CD4-positive, alpha-beta memory T cell (primary cell): ENCODE data around the gene TBC1D32. TPM values are rescaled to one million over a fixed set of nuclear protein-coding genes. Genes with fewer than 3 reads are reported as not detected.
"Not testable (repeated sequence)": the region's sequence is repeated elsewhere in the genome, so short reads cannot be mapped to it uniquely, and the experiment has no call there.

Source experiments
- CTCF ChIA-PET: fragments of 350-600 bp; sonication (Branson Sonifier 250); formaldehyde crosslinking; loops from one replicate; lab custom pipeline; 2021; ENCODE audit warnings: inconsistent platforms; ENCODE audit not compliant: partially characterized antibody; lab: Charles Lee
- POLR2A ChIA-PET: fragments of 350-600 bp; sonication (Branson Sonifier 250); formaldehyde crosslinking; loops from one replicate; lab custom pipeline; 2021; ENCODE audit not compliant: partially characterized antibody; lab: Charles Lee
- DNase-seq, 5 donors: peaks; one replicate each; pipeline versions ENCODE4 v3.0.0 to v3.0.0-alpha.2; 2020 to 2022; ENCODE audit warnings: mixed read lengths in 1 of 5
- H3K27ac ChIP-seq: one replicate; pipeline ENCODE4 v1.7.0; 2013; ENCODE audit warnings: low read depth, low read length
- H3K27me3 ChIP-seq: 2 replicates; pipeline ENCODE4 v1.7.0; 2013; ENCODE audit warnings: mild to moderate bottlenecking, low read length, moderate library complexity; ENCODE audit not compliant: insufficient read depth
- H3K36me3 ChIP-seq: 2 replicates; pipeline ENCODE4 v1.7.0; 2013; ENCODE audit warnings: mild to moderate bottlenecking, low read length, moderate library complexity; ENCODE audit not compliant: insufficient read depth
- H3K4me1 ChIP-seq: 2 replicates; pipeline ENCODE4 v1.7.0; 2013; ENCODE audit warnings: mild to moderate bottlenecking, low read length, moderate library complexity; ENCODE audit not compliant: insufficient read depth
- H3K4me3 ChIP-seq, 2 donors: one replicate each; pipeline ENCODE4 v1.7.0; 2013; ENCODE audit warnings: low read length in 2 of 2, mild to moderate bottlenecking in 1 of 2
- H3K9me3 ChIP-seq, 2 donors: one replicate each; pipeline ENCODE4 v1.7.0; 2013; ENCODE audit warnings: low read length in 2 of 2, control low read depth in 1 of 2; ENCODE audit not compliant: control insufficient read depth in 1 of 2
- H3K27ac Mint-ChIP-seq, 7 donors: one replicate each; pipeline ENCODE4 v1.8.0; 2020 to 2021; ENCODE audit warnings: mixed read lengths in 7 of 7, mild to moderate bottlenecking in 6 of 7, inconsistent platforms in 3 of 7, moderate library complexity in 3 of 7
- H3K27me3 Mint-ChIP-seq, 2 donors: one replicate each; pipeline ENCODE4 v1.8.0; 2020 to 2021; ENCODE audit warnings: mixed read lengths in 2 of 2
- H3K36me3 Mint-ChIP-seq, 2 donors: one replicate each; pipeline ENCODE4 v1.8.0; 2020 to 2021; ENCODE audit warnings: mixed read lengths in 2 of 2, inconsistent platforms in 1 of 2, mild to moderate bottlenecking in 1 of 2
- H3K4me1 Mint-ChIP-seq, 4 donors: one replicate each; pipeline ENCODE4 v1.8.0; 2020 to 2021; ENCODE audit warnings: mixed read lengths in 4 of 4, mild to moderate bottlenecking in 1 of 4
- H3K4me3 Mint-ChIP-seq, 8 donors: one replicate each; pipeline ENCODE4 v1.8.0; 2020 to 2021; ENCODE audit warnings: mixed read lengths in 8 of 8, mild to moderate bottlenecking in 7 of 8, moderate library complexity in 6 of 8, inconsistent platforms in 3 of 8
- H3K9me3 Mint-ChIP-seq, 8 donors: one replicate each; pipeline ENCODE4 v1.8.0; 2020 to 2021; ENCODE audit warnings: mixed read lengths in 8 of 8, mild to moderate bottlenecking in 5 of 8, inconsistent platforms in 3 of 8, moderate library complexity in 1 of 8
- intact Hi-C: fragments of 100-400 bp; cut with micrococcal nuclease; formaldehyde crosslinking; loops from one replicate; pipeline ENCODE4 v1.15.1; 2023
- polyA plus RNA-seq, 2 donors: library from polyadenylated mRNA; unstranded; fragments of 300-500 nt; fragmentation: Illumina TruSeq; gene quantifications; one replicate each; pipeline ENCODE4 v1.2.3, GENCODE V29; 2021
- total RNA-seq, 2 experiments: library from RNA; stranded (reverse); gene quantifications; one replicate each; pipeline ENCODE4 v1.2.3, GENCODE V29; 2021

The TBC1D32 gene
- total and polyA plus RNA-seq, 4 experiments from 2014 or later = 5.5 to 13.2 (median 11.2) TPM; not detected in 1

DNA sequence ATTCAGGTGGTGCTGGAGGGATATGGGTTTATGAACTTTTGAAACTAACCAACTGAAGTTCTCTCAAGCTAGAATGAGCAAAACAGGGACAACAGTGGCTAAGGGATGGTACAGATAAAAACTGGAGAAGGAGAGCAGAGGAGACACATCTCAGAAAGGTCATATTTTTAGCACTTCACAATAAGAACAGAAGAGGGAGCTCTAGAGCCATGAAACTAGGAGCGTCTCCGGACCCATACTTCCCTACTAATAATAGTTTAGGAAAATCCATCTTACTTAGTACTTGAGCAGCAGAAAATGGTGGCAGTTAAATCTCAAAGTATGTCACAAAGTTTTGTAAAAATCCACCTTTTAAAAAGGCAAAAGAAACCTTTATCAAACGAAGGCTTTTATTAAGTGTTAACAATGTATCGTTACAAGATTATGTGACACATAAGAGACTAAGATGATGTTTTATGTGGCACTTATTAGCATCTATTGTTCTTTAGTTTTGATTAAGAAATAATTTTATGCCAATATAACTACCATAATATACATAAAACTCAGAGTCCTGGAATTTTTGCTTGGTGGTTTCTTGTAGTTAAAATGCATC is 278.6 kb downstream of the TBC1D32 start:
- intact Hi-C loops = loop anchor here (1.0 to 2.0 kb wide), 3 partner anchors 251 to 1317 kb away; no protein-coding TSS in a partner anchor
- Mint-ChIP-seq H3K4me1 (peaks cover 0 to 4% (median under 1%) of the 10 kb centered on the region in 4 donors), H3K27ac (no peak overlapping the region), H3K36me3 (no peaks in the 10 kb centered on the region), H3K9me3 (no peaks in the 10 kb centered on the region), H3K27me3 (no peaks in the 10 kb centered on the region), H3K4me3 (no peak overlapping the region)
- ChIA-PET POLR2A (no interaction called here), CTCF (interaction anchor here (0.7 to 4.9 kb wide), 5 partner anchors 10 to 1475 kb away, joined by 3 to 25 read pairs (median 3); no protein-coding TSS in a partner anchor)
- no peaks in the 10 kb centered on the region for H3K36me3 ChIP-seq
- H3K4me3 ChIP-seq = no peak overlapping the region
- H3K27me3 ChIP-seq = no peaks in the 10 kb centered on the region
- no peak overlapping the region for H3K27ac ChIP-seq
- no peaks in the 10 kb centered on the region for H3K9me3 ChIP-seq
- H3K4me1 ChIP-seq = no peaks in the 10 kb centered on the region
- DNase-seq = peak in 4 of 5 donors; percentile 13 to 28 (median 20)

DNA sequence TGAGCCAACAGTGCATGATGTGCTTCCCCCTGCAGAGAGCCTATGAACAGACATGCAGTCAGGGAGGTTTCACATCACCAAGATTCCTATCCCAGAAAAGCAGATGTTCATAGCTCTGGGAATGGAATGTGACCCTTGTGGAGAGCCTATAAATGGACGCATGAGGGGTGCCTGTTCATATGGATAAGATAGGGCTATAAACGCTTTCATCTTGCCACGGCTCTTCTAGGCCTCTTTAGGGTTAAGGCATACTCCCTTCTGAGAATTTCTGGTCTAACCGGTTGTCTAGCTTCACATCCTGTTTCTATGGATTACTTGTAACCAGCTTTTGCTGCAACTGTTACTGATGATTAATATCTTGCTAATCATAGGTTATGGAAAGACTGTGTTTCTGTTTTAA is 285.7 kb downstream of the TBC1D32 start:
- POLR2A ChIA-PET, H3K9me3 Mint-ChIP-seq, H3K36me3 Mint-ChIP-seq: not testable (repeated sequence)

DNA sequence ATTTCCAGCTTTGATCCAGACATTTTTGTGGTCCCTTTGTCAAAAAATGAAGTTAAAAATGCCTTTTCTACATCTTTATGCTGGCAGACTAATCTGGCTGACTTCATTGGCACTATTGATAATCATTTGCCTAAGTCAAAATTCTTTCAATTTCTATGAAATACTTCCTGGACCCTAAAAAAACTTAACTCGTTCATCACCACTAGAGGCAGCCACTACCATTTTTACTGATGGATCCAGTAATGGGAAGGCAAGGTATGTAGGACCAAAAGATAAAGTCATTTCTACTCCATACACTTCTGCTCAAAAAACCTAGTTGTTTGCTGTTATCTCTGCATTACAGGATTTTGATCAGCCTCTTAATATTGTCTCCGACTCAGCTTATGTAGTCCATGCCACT is 289.4 kb downstream of the TBC1D32 start:
- H3K27ac ChIP-seq, POLR2A ChIA-PET, H3K4me1 Mint-ChIP-seq, intact Hi-C loops, H3K4me3 ChIP-seq, H3K9me3 ChIP-seq, H3K36me3 ChIP-seq, H3K36me3 Mint-ChIP-seq, DNase-seq, H3K27ac Mint-ChIP-seq, H3K4me3 Mint-ChIP-seq, H3K27me3 Mint-ChIP-seq, H3K4me1 ChIP-seq, H3K27me3 ChIP-seq, CTCF ChIA-PET, H3K9me3 Mint-ChIP-seq: not testable (repeated sequence)

More for the DNA sequence above, 285.7 kb downstream of the TBC1D32 start:
- H3K4me3 Mint-ChIP-seq, H3K27ac ChIP-seq, H3K4me3 ChIP-seq, H3K27me3 Mint-ChIP-seq, H3K36me3 ChIP-seq, H3K4me1 ChIP-seq, H3K27me3 ChIP-seq, H3K4me1 Mint-ChIP-seq, intact Hi-C loops, CTCF ChIA-PET, DNase-seq, H3K9me3 ChIP-seq: not testable (repeated sequence)
- H3K27ac Mint-ChIP-seq = peak overlapping the region in 1 of 7 donors; percentile 10

- H3K4me1 ChIP-seq, CTCF ChIA-PET, H3K27ac Mint-ChIP-seq, H3K27me3 Mint-ChIP-seq, H3K36me3 Mint-ChIP-seq, H3K9me3 Mint-ChIP-seq, intact Hi-C loops, H3K4me3 ChIP-seq, H3K4me1 Mint-ChIP-seq, H3K27ac ChIP-seq, H3K36me3 ChIP-seq, H3K4me3 Mint-ChIP-seq, POLR2A ChIA-PET, H3K9me3 ChIP-seq, H3K27me3 ChIP-seq: not testable (repeated sequence)
- peak in 1 of 5 donors; percentile 28 for DNase-seq
Measured at GRCh38 chr6:121043706-121044105, 290.6 kb downstream of the TBC1D32 start.

- H3K4me3 Mint-ChIP-seq, POLR2A ChIA-PET, CTCF ChIA-PET, H3K4me3 ChIP-seq, H3K9me3 ChIP-seq, H3K36me3 Mint-ChIP-seq, H3K4me1 Mint-ChIP-seq, H3K27ac ChIP-seq, H3K27ac Mint-ChIP-seq, DNase-seq, H3K4me1 ChIP-seq, intact Hi-C loops, H3K27me3 Mint-ChIP-seq, H3K36me3 ChIP-seq, H3K27me3 ChIP-seq, H3K9me3 Mint-ChIP-seq: not testable (repeated sequence)
Measured at GRCh38 chr6:121043211-121043610, 291.1 kb downstream of the TBC1D32 start.

DNA sequence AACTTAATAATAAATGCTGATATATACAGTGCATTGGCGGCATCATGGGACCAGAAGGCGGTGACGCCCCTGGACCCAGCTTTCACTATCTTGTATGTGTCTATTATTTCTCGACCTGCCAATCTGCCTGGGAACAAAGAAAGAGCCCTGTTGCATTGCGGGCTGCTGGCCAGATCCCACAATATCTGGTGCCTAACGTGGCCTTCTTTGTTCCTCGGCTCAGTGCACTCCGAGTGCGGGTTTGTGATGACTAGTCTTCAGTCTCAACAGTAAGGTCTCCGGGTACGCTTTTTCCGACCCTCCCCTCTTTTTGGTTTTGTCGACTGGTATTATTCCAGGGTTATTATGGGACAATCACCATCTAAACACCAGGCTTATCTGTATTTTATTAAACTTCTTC is 291.5 kb downstream of the TBC1D32 start:
- Histone ChIP-seq H3K4me1 (no peaks in the 10 kb centered on the region), H3K36me3 (no peaks in the 10 kb centered on the region), H3K27me3 (no peaks in the 10 kb centered on the region), H3K4me3 (no peak overlapping the region), H3K9me3 (no peaks in the 10 kb centered on the region), H3K27ac (no peak overlapping the region)
- POLR2A ChIA-PET = no interaction called here
- intact Hi-C loops = no loop called here
- Mint-ChIP-seq H3K36me3 (no peaks in the 10 kb centered on the region), H3K27me3 (no peaks in the 10 kb centered on the region), H3K4me3 (no peak overlapping the region), H3K27ac (no peak overlapping the region), H3K9me3 (peaks cover 0 to 6% (median 0%) of the 10 kb centered on the region in 8 donors), H3K4me1 (no peaks in the 10 kb centered on the region)
- CTCF ChIA-PET = no interaction called here
- DNase-seq = no peak

- Mint-ChIP-seq H3K36me3 (no peaks in the 10 kb centered on the region), H3K4me3 (no peak overlapping the region), H3K4me1 (no peaks in the 10 kb centered on the region), H3K9me3 (peaks cover 0 to 6% (median 2%) of the 10 kb centered on the region in 8 donors), H3K27ac (no peak overlapping the region), H3K27me3 (no peaks in the 10 kb centered on the region)
- Histone ChIP-seq H3K27me3 (no peaks in the 10 kb centered on the region), H3K4me1 (no peaks in the 10 kb centered on the region), H3K36me3 (no peaks in the 10 kb centered on the region), H3K27ac (no peak overlapping the region), H3K9me3 (no peaks in the 10 kb centered on the region), H3K4me3 (no peak overlapping the region)
- ChIA-PET CTCF (no interaction called here), POLR2A (no interaction called here)
- intact Hi-C loops = no loop called here
- no peak for DNase-seq
Measured at GRCh38 chr6:121040831-121041230, 293.4 kb downstream of the TBC1D32 start.
